GM12878 (cell line): Measurements from ENCODE around the gene PYGO2.

ENCODE experiments used
- ASH2L ChIP-seq: fragments of 300-600, 200-600 bp; sonication (generic); IDR thresholded peaks from 2 replicates; pipeline ENCODE4 v1.6.1; 2017; ENCODE audit warnings: low read depth, mild to moderate bottlenecking, borderline replicate concordance
- CTCF ChIP-seq, 3 experiments: IDR thresholded peaks in 2 of 3; conservative IDR thresholded peaks in 1 of 3; 2 replicates each; pipeline ENCODE4 v1.5.1; 2011; ENCODE audit warnings: low read depth in 3 of 3, low read length in 3 of 3, mild to moderate bottlenecking in 3 of 3, control low read depth in 2 of 3, moderate library complexity in 2 of 3, inconsistent platforms in 1 of 3, mixed read lengths in 1 of 3; ENCODE audit not compliant: control insufficient read depth in 2 of 3, insufficient read depth in 1 of 3; ENCODE audit errors: extremely low read depth in 1 of 3
- EGR1 ChIP-seq, 2 experiments: IDR thresholded peaks; 1 replicate in 1 of 2; 2 replicates in 1 of 2; pipeline ENCODE4 v1.6.1; 2011 to 2012; ENCODE audit warnings: low read depth in 2 of 2, low read length in 2 of 2, borderline replicate concordance in 1 of 2, mild to moderate bottlenecking in 1 of 2, moderate library complexity in 1 of 2
- ETV6 ChIP-seq, 2 experiments: fragments of 450-650 bp in 1 of 2; IDR thresholded peaks in 1 of 2; conservative IDR thresholded peaks in 1 of 2; 2 replicates each; pipeline ENCODE4 v1.6.1; 2014; ENCODE audit warnings: antibody characterized with exemption in 1 of 2, borderline replicate concordance in 1 of 2, low read depth in 1 of 2, mild to moderate bottlenecking in 1 of 2, moderate library complexity in 1 of 2
- GABPA ChIP-seq: IDR thresholded peaks from 2 replicates; pipeline ENCODE4 v1.6.1; 2014; ENCODE audit warnings: antibody characterized with exemption, low read depth, mild to moderate bottlenecking, inconsistent platforms
- HDGF ChIP-seq: fragments of 450-650 bp; IDR thresholded peaks from 2 replicates; pipeline ENCODE4 v1.6.1; 2016; ENCODE audit warnings: antibody characterized with exemption
- LARP7 ChIP-seq: fragments of 450-650 bp; IDR thresholded peaks from 2 replicates; pipeline ENCODE4 v1.6.1; 2017; ENCODE audit warnings: mild to moderate bottlenecking
- PBX3 ChIP-seq: IDR thresholded peaks from 2 replicates; pipeline ENCODE4 v1.6.1; 2011; ENCODE audit warnings: mild to moderate bottlenecking, low read depth, low read length, moderate library complexity; ENCODE audit not compliant: insufficient replicate concordance
- PRDM15 ChIP-seq: fragments of 450-650 bp; formaldehyde crosslinking; IDR thresholded peaks from 2 replicates; pipeline ENCODE4 v1.4.0; 2020; ENCODE audit warnings: mild to moderate bottlenecking, moderate library complexity
- RAD21 ChIP-seq: IDR thresholded peaks from 2 replicates; pipeline ENCODE4 v1.6.1; 2011; ENCODE audit warnings: mild to moderate bottlenecking, low read depth, low read length, moderate library complexity; ENCODE audit not compliant: insufficient read depth
- TAF1 ChIP-seq: IDR thresholded peaks from 2 replicates; pipeline ENCODE4 v1.6.1; 2011; ENCODE audit warnings: mild to moderate bottlenecking, low read depth, low read length, borderline replicate concordance
- ZNF24 ChIP-seq: fragments of 450-650 bp; IDR thresholded peaks from 2 replicates; pipeline ENCODE4 v1.6.1; 2017; ENCODE audit warnings: antibody characterized with exemption, mild to moderate bottlenecking
- ZNF274 ChIP-seq: IDR thresholded peaks from one replicate; pipeline ENCODE4 v1.8.0; 2011; ENCODE audit not compliant: insufficient read length, insufficient read depth

DNA sequence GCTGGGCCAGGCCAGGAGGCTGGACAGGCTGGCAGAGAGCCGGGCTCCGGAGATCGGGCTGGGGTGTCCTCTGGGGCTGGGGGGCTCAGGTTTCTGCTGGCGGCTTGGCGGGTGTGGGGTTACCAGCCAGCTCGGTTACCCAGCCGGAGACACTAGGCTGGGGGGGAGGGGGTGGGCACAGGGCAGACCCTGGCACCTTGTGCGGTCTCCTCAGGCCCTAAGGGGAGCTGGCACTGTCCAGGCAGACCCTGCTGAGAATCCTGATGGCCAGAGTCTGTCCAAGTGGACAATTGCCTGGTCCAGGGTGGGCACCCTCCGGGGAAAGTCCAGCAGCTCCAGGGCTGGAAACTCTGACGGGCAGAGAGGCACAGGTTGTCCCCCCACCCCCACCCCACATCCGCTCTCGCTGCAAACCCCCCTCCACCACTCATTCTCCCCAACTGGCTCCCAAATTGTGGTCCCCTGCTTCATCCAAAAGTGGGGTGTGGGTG is 47.7 kb upstream of the PYGO2 start:
- no peak for TF ChIP-seq CTCF (IDR thresholded peaks at IDR 0.05 in 2 of 3, conservative IDR thresholded peaks at IDR 0.05 in 1 of 3; ENCODE audit: control insufficient read depth in 2 of 3, extremely low read depth in 1 of 3, insufficient read depth in 1 of 3, low read depth in 3 of 3, low read length in 3 of 3)
- no peak for TF ChIP-seq RAD21
- no peak for TF ChIP-seq HDGF
- TF ChIP-seq ZNF24, result no peak
- TF ChIP-seq EGR1 (IDR thresholded peaks at IDR 0.05; ENCODE audit: borderline replicate concordance in 1 of 2, low read depth in 2 of 2, low read length in 2 of 2), result no peak
- no peak for TF ChIP-seq TAF1
- TF ChIP-seq ZNF274, result no peak
- TF ChIP-seq ETV6 (conservative IDR thresholded peaks at IDR 0.05 in 1 of 2, IDR thresholded peaks at IDR 0.05 in 1 of 2; ENCODE audit: borderline replicate concordance in 1 of 2, low read depth in 1 of 2), result no peak
- TF ChIP-seq LARP7, result no peak
- TF ChIP-seq GABPA, result no peak
- TF ChIP-seq ASH2L, result no peak
- no peak for TF ChIP-seq PRDM15 (CRISPR knock-in tag)
- TF ChIP-seq PBX3, result no peak
